Prostate gland (tissue), 2 donors: ENCODE measurements around the gene THBS1.

Source experiments
- POLR2A ChIP-seq: fragments of 450-650 bp; IDR thresholded peaks from one replicate; pipeline ENCODE4 v1.6.1; 2016; ENCODE audit warnings: antibody characterized with exemption, mild to moderate bottlenecking
- POLR2AphosphoS5 ChIP-seq: sonication (generic); formaldehyde crosslinking; IDR thresholded peaks from one replicate; pipeline ENCODE4 v1.6.1; 2017; ENCODE audit warnings: antibody characterized with exemption
- TF ChIP-seq, protein P1 (sequence below), 4 experiments: fragments of 200-600 bp in 2 of 4; fragments of 450-650 bp in 2 of 4; sonication (generic) in 2 of 4; IDR thresholded peaks; 1 replicate in 3 of 4; 2 replicates in 1 of 4; pipeline ENCODE4 v1.5.1; 2016 to 2019; ENCODE audit warnings: antibody characterized with exemption in 4 of 4, mild to moderate bottlenecking in 2 of 4, moderate library complexity in 2 of 4

- TF ChIP-seq POLR2A (no peak), POLR2AphosphoS5 (no peak)
- TF ChIP-seq, protein P1, sequence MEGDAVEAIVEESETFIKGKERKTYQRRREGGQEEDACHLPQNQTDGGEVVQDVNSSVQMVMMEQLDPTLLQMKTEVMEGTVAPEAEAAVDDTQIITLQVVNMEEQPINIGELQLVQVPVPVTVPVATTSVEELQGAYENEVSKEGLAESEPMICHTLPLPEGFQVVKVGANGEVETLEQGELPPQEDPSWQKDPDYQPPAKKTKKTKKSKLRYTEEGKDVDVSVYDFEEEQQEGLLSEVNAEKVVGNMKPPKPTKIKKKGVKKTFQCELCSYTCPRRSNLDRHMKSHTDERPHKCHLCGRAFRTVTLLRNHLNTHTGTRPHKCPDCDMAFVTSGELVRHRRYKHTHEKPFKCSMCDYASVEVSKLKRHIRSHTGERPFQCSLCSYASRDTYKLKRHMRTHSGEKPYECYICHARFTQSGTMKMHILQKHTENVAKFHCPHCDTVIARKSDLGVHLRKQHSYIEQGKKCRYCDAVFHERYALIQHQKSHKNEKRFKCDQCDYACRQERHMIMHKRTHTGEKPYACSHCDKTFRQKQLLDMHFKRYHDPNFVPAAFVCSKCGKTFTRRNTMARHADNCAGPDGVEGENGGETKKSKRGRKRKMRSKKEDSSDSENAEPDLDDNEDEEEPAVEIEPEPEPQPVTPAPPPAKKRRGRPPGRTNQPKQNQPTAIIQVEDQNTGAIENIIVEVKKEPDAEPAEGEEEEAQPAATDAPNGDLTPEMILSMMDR (IDR thresholded peaks at IDR 0.05) = no peak
Measured at GRCh38 chr15:39584662-39585388, 3.9 kb downstream of the THBS1 start.
